ENCODE data around the gene LRRC27.

DNA sequence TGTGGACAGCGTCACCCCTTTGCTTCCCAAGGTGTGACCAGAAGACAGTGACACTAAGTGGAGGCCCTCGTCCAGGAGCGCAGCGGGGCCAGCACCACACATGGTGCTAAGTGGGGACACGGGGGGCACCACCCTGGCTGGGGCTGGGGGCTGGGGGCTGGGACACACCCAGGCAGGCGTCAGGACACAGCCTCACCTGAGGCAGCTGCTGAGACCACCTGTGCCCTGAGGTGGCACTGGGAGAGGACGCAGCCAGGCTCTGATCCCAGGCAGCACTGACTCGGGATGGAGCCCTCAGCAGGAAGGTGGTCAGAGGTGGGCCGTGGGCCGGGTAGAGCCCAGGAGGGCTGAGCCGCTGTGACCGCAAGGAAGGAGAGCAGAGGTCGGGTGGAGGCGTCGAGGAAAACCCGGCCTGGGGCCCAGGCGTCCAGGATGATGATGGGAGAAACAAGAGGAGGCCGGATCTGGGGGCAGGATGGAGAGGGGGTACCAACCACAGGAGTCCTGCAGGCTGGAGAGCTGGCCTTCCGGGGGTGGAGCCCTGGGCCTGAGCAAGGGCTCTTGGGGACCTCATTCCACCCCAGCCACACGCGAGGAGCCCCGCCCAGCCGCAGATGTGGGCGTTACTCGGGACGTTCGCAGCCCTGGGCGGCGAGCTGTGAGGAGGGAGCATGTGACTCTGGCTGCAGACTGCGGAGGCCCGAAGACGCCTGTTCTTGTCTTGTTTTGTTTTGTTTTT, 22.5 kb downstream of the LRRC27 start:
- no peak for TF ChIP-seq TAF1 (IDR thresholded peaks at IDR 0.05; ENCODE audit: low read depth)
- TF ChIP-seq CEBPB (IDR thresholded peaks at IDR 0.05): no peak
- no peak for TF ChIP-seq TCF12 (IDR thresholded peaks at IDR 0.05; ENCODE audit: low read depth)
- TF ChIP-seq, protein P1, sequence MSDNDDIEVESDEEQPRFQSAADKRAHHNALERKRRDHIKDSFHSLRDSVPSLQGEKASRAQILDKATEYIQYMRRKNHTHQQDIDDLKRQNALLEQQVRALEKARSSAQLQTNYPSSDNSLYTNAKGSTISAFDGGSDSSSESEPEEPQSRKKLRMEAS (IDR thresholded peaks at IDR 0.05): no peak
- no peak for TF ChIP-seq EP300 (IDR thresholded peaks at IDR 0.05; ENCODE audit: borderline replicate concordance)
- no peak for TF ChIP-seq TEAD4 (IDR thresholded peaks at IDR 0.05)
- TF ChIP-seq, protein P2, sequence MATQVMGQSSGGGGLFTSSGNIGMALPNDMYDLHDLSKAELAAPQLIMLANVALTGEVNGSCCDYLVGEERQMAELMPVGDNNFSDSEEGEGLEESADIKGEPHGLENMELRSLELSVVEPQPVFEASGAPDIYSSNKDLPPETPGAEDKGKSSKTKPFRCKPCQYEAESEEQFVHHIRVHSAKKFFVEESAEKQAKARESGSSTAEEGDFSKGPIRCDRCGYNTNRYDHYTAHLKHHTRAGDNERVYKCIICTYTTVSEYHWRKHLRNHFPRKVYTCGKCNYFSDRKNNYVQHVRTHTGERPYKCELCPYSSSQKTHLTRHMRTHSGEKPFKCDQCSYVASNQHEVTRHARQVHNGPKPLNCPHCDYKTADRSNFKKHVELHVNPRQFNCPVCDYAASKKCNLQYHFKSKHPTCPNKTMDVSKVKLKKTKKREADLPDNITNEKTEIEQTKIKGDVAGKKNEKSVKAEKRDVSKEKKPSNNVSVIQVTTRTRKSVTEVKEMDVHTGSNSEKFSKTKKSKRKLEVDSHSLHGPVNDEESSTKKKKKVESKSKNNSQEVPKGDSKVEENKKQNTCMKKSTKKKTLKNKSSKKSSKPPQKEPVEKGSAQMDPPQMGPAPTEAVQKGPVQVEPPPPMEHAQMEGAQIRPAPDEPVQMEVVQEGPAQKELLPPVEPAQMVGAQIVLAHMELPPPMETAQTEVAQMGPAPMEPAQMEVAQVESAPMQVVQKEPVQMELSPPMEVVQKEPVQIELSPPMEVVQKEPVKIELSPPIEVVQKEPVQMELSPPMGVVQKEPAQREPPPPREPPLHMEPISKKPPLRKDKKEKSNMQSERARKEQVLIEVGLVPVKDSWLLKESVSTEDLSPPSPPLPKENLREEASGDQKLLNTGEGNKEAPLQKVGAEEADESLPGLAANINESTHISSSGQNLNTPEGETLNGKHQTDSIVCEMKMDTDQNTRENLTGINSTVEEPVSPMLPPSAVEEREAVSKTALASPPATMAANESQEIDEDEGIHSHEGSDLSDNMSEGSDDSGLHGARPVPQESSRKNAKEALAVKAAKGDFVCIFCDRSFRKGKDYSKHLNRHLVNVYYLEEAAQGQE (IDR thresholded peaks at IDR 0.05; ENCODE audit: low read depth): no peak
- TF ChIP-seq CREB1 (IDR thresholded peaks at IDR 0.05; ENCODE audit: low read depth): no peak
- no peak for TF ChIP-seq YY1 (IDR thresholded peaks at IDR 0.05; ENCODE audit: low read depth)
- no peak for TF ChIP-seq FOXM1 (IDR thresholded peaks at IDR 0.05; ENCODE audit: borderline replicate concordance, low read depth)
